NCI-H1092 treated with DMSO at 0.1 percent for 48 hours (cell line): ENCODE results near the gene RAD9B.
"Not testable (repeated sequence)": the region's sequence is repeated elsewhere in the genome, so short reads cannot be mapped to it uniquely, and the experiment has no call there.

Source experiments
- DNase-seq: peaks from one replicate; lab custom pipeline; 2025; lab: John Stamatoyannopoulos, UW

Gene RAD9B

DNA sequence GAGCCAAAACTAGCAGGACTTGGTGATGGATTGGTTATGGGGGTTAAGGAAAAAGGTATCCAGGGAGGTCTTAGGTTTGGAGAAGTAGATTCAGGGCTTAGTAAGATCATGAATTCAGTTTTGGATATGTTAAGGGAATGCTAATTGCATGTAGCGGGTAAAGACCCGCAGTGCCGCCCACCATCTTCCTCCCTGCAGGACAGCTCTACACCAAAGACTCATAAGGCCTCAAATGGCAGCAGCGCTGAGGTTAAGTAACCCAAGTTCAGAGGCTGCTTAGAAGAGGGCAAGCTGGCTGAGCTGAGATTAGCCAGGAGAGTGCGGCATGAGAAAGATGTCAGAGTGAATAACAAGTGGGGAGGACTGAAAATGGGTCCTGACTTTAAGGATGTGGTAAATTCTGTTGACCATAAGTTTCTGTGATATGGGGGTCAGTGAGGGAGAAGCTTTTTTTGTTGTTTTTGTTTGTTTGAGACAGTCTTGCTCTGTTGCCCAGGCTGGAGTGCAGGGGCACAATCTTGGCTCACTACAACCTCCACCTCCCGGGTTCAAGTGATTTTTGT, 26.2 kb downstream of the RAD9B start:
- no peak for DNase-seq

DNA sequence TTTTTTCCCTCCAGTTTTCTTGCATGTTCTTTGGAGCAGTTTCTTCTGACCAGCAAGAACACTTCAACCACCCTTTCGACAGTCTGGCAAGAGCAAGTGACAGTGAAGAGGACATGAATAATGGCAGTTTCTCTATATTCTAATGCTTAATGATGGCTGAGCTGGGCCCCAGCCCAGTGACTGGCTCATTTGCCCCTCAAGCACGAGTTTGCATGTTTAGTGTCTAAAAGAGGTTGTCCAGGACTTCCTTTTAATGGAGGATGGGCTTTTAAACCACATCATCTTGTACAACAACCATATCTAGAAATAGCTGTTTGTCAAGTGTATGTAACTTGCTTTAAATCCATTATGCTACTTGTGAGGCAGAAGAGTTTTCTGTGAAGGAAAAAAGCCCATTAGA, 28.4 kb downstream of the RAD9B start:
- DNase-seq: no peak

DNA sequence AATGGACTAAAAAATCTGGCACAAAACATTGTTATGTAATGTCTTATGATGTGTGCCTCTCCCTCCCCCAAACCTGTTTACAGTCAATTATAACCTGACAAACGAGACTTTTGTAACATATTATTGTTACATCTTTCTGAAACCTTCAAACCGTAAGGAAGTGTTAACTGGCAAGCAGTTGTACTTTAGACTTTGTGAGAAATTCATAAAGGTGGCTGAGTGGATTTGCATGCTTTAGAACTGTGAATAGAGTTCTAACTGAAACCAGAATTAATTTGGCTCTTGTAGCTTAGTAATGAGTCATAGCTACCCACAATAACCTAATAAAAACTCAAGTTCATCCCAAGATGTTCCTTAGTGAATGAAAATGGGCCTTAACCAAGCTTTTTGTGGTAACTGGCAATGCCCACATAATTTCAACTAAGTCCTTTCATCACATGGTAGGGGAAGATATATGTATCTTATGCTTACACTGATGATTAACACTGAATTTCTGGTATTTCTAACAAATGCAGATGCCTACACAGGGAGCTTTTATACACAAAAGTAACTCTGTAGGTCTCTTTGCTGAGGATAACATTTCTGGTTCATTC, 29.7 kb downstream of the RAD9B start:
- DNase-seq: no peak

- no peak for DNase-seq
Observed at GRCh38 chr12:110532644-110533043, 30.5 kb downstream of the RAD9B start.

GRCh38 chr12:110533607-110534006, 31.5 kb downstream of the RAD9B start:
- DNase-seq: no peak

GRCh38 chr12:110534811-110535210, 32.7 kb downstream of the RAD9B start:
- DNase-seq: no peak

GRCh38 chr12:110536834-110537604, 34.9 kb downstream of the RAD9B start:
- no peak for DNase-seq

DNA sequence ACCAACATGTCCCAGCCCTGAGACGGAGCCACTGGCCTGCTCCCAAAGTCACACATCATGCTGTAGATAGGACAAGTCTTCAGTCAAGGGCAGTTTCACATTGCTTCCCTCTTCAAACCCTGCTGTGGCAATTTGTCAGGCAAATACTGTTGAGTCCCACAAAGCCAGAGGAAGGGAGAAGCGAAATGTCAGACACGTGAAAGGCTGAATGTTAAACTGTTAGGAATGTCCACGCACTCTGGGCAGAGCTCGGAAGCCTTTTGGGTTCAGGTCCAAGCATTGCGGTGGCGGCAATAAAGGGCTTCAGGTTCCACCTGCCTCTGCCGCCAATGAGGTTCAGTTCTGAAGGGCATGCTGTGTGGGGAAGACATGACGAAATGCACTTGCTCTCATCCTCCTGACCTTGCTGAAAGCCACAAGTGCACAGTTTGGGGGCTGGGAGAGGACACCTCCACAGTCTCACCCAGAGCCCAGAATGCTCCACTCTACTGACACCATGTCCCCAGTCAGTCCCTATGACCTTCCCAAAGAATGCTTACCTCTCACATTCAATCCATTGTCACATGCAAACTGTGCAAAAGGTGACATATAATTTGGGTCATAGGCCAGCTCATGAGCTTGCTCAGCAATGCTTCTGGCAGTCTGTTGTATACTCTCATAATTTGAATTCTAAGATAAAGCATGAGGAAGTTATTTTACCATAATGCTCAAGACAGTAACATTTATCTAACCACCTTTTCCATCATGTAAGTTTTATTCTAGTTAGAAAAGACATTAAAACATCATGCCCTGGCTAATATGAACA, 35.7 kb downstream of the RAD9B start:
- DNase-seq: no peak

GRCh38 chr12:110538869-110539622, 36.9 kb downstream of the RAD9B start:
- no peak for DNase-seq

GRCh38 chr12:110540048-110540447, 37.9 kb downstream of the RAD9B start:
- no peak for DNase-seq

DNA sequence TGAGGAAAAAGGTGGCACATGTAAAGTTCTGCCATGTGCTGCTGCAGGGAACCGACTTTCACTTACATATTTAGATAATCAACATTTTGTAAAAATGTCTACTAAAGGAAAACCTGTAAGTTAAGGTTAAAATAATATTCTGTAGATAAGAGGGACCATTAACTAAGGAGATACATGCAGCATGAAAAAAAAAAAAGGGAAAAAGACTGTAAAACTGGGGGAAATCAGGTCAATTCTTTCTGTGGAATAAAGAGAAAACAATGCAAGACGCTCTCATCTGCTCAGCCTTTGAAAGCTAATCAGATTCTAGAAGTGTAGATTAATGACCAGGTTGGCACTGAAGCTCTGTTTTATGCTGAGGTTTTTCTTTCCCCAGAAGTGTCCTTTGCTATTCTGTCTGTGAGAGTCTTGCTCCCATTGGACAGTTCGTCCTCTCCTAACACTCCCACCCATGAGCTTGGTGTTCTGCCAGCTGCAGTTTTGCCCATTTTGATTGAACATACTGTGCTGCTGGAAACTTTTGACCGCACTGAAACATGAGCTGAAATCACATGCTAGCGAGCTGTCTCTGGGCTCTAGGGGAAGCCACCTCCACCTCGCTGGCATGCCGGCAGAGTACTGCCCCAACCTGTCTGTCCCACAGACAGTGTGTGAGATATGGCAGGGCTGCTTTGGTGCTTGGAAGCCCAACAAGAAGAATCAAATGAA, 41.3 kb downstream of the RAD9B start:
- DNase-seq: no peak

DNA sequence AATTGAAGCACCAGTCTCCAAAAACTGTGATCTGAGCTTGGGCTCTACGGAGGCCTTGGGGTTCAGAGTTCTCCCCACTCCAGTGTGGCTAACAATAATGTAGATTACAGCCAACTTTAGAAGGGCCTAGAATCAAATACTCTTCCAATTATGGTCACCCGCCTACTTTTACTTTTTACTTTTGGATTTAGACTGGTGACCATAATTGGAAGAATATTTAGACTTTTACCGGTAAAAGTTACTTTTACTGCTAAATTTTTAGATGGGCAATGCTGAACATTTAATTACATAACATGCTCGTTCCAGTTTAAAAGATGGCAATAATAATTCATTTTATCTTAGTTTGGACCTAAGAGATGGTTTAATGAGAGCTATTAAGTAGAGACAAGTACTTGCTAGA, 41.8 kb downstream of the RAD9B start:
- DNase-seq: no peak

GRCh38 chr12:110545259-110545658, 43.1 kb downstream of the RAD9B start:
- not testable (repeated sequence) for DNase-seq

DNA sequence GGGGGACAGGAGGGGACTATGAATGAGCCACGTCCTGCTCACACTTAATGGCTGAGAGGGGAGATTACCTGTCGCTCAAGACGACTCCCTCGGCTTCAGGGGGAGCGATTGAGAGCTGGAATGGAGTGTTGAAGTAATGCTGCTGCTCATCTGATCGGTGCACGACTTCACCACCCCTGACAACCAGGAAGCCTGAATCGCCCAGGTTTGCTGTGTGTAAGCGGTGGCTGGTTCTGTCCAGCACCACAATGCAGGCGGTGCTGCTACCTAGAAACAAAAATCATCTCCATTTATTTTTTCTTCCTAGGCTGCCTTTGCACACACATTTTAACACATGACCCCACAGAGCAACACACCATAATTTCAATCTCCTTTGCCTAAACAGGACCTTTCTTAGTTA, 43.7 kb downstream of the RAD9B start:
- DNase-seq: no peak

DNA sequence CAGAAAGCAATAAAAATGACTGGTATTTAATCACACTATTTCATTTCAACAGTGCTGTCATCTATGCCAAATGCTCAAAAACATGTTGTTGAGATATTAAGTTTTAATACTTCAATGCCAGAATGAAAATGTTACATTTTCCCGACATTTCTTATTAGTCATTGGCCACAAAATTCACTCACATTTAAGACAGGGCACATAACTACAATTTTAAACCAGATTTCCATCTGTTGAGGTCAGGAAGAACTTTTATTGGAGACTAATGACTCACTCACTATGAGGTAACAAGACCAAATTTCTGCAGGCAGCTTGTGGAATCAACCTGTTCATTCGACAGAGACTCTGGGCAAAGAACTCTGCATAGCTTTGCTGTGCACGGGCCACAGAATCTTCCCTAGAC, 44.2 kb downstream of the RAD9B start:
- DNase-seq: no peak

DNA sequence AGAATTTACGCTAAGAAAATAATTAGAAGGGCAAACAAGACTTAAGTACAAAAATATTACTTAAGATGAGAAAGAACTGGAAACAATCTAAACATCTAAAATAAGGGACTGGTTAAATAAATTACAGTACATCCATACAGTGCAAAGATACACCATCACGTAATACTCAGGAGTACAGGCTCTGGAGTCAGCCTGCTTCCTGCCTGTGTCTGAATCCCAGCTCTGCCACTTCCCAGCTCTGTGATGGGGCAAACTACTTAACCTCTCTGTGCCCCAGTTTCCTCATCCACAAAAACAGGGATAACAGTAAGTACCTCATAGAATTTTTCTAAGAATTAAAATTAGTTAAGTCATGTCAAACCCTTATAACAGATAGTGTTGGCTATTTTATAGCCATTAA, 45.0 kb downstream of the RAD9B start:
- DNase-seq: no peak

DNA sequence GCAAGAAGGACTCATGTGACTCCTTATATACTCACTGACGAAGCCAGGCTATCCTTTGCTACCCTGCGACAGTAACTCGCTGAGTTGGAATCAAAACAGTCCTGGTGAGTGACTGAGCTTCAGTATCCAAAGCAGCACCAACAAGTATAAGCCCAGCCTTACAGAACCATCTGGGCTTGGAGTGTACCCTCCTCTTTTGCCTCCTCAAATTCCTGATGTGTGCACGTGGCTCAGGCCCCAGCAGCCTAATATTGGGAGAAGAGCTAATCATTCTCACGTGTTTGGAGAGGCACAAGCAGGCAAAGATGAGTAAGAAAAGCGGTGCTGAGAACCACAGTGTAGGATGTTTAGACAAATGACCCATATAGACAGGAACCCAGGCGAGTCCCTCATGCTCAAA, 46.5 kb downstream of the RAD9B start:
- no peak for DNase-seq

GRCh38 chr12:110549716-110550115, 47.6 kb downstream of the RAD9B start:
- no peak for DNase-seq

GRCh38 chr12:110550981-110551380, 48.9 kb downstream of the RAD9B start:
- no peak for DNase-seq
